Subcutaneous abdominal adipose tissue (tissue), 5 donors: ENCODE results near the gene CACFD1.

Experiments used
- H3K27ac ChIP-seq: one replicate; pipeline ENCODE4 v1.7.0; 2013; ENCODE audit warnings: low read depth, mild to moderate bottlenecking, inconsistent platforms, low read length, moderate library complexity
- H3K27me3 ChIP-seq, 5 donors: one replicate each; pipeline ENCODE4 v1.7.0; 2013; ENCODE audit warnings: low read length in 5 of 5, inconsistent platforms in 1 of 5; ENCODE audit not compliant: control insufficient read depth in 5 of 5, insufficient read depth in 4 of 5
- H3K36me3 ChIP-seq, 5 donors: one replicate each; pipeline ENCODE4 v1.7.0; 2013; ENCODE audit warnings: low read length in 5 of 5; ENCODE audit not compliant: control insufficient read depth in 5 of 5, insufficient read depth in 5 of 5
- H3K4me1 ChIP-seq, 5 donors: one replicate each; pipeline ENCODE4 v1.7.0; 2013; ENCODE audit warnings: low read length in 5 of 5, mild to moderate bottlenecking in 3 of 5, moderate library complexity in 1 of 5; ENCODE audit not compliant: control insufficient read depth in 5 of 5, insufficient read depth in 5 of 5
- H3K4me3 ChIP-seq, 5 donors: one replicate each; pipeline ENCODE4 v1.7.0; 2013; ENCODE audit warnings: low read length in 5 of 5, low read depth in 1 of 5
- H3K9ac ChIP-seq, 5 donors: one replicate each; pipeline ENCODE4 v1.7.0; 2013; ENCODE audit warnings: low read length in 5 of 5, mild to moderate bottlenecking in 4 of 5, moderate library complexity in 3 of 5
- H3K9me3 ChIP-seq, 5 donors: one replicate each; pipeline ENCODE4 v1.7.0; 2013; ENCODE audit warnings: low read length in 5 of 5; ENCODE audit not compliant: control insufficient read depth in 5 of 5
- donor health status: healthy.
- donor health status: healthy.
- donor health status: healthy.
- donor health status: healthy.
- donor health status: healthy.

Gene CACFD1

GRCh38 chr9:133514460-133515239, 54.9 kb downstream of the CACFD1 start:
- no peak overlapping the region for H3K27ac ChIP-seq
- H3K4me3 ChIP-seq, result no peak overlapping the region
- no peak overlapping the region for H3K9ac ChIP-seq
- H3K36me3 ChIP-seq, result no peaks in the 10 kb centered on the region
- peaks cover 0 to 31% (median 16%) of the 10 kb centered on the region in 5 donors for H3K27me3 ChIP-seq
- H3K9me3 ChIP-seq, result peaks cover 0 to 4% (median 0%) of the 10 kb centered on the region in 5 donors
- H3K4me1 ChIP-seq, result peaks cover 0 to 17% (median 11%) of the 10 kb centered on the region in 5 donors

GRCh38 chr9:133515240-133515610, 55.4 kb downstream of the CACFD1 start:
- Histone ChIP-seq H3K4me1 (peaks cover 0 to 17% (median 10%) of the 10 kb centered on the region in 5 donors), H3K27ac (no peak overlapping the region), H3K27me3 (peaks cover 0 to 33% (median 16%) of the 10 kb centered on the region in 5 donors), H3K4me3 (no peak overlapping the region), H3K9me3 (peaks cover 0 to 4% (median 0%) of the 10 kb centered on the region in 5 donors), H3K9ac (no peak overlapping the region), H3K36me3 (no peaks in the 10 kb centered on the region)

GRCh38 chr9:133515615-133516255, 56.0 kb downstream of the CACFD1 start:
- no peak overlapping the region for H3K9ac ChIP-seq
- peaks cover 0 to 33% (median 16%) of the 10 kb centered on the region in 5 donors for H3K27me3 ChIP-seq
- H3K27ac ChIP-seq, result no peak overlapping the region
- H3K4me1 ChIP-seq, result peaks cover 0 to 17% (median 10%) of the 10 kb centered on the region in 5 donors
- no peak overlapping the region for H3K4me3 ChIP-seq
- no peaks in the 10 kb centered on the region for H3K36me3 ChIP-seq
- H3K9me3 ChIP-seq, result peaks cover 0 to 4% (median 0%) of the 10 kb centered on the region in 5 donors

- H3K27me3 ChIP-seq, result peaks cover 0 to 33% (median 16%) of the 10 kb centered on the region in 5 donors
These were observed 56.6 kb downstream of the CACFD1 start for GRCh38 chr9:133516256-133516960.

GRCh38 chr9:133516961-133517350, 57.2 kb downstream of the CACFD1 start:
- peaks cover 0 to 4% (median 0%) of the 10 kb centered on the region in 5 donors for H3K9me3 ChIP-seq
- H3K36me3 ChIP-seq, result no peaks in the 10 kb centered on the region
- no peak overlapping the region for H3K27ac ChIP-seq
- peaks cover 0 to 33% (median 16%) of the 10 kb centered on the region in 5 donors for H3K27me3 ChIP-seq
- no peak overlapping the region for H3K9ac ChIP-seq
- H3K4me3 ChIP-seq, result no peak overlapping the region
- peaks cover 0 to 17% (median 10%) of the 10 kb centered on the region in 5 donors for H3K4me1 ChIP-seq

More at GRCh38 chr9:133516256-133516960, 56.6 kb downstream of the CACFD1 start:
- H3K4me3 ChIP-seq, result no peak overlapping the region
- H3K4me1 ChIP-seq, result peaks cover 0 to 17% (median 10%) of the 10 kb centered on the region in 5 donors
- H3K9me3 ChIP-seq, result peaks cover 0 to 4% (median 0%) of the 10 kb centered on the region in 5 donors
- no peaks in the 10 kb centered on the region for H3K36me3 ChIP-seq
- H3K27ac ChIP-seq, result no peak overlapping the region
- no peak overlapping the region for H3K9ac ChIP-seq

GRCh38 chr9:133517711-133518110, 57.9 kb downstream of the CACFD1 start:
- Histone ChIP-seq H3K4me3 (no peak overlapping the region), H3K27me3 (peaks cover 0 to 33% (median 16%) of the 10 kb centered on the region in 5 donors), H3K9me3 (no peaks in the 10 kb centered on the region), H3K9ac (no peak overlapping the region), H3K36me3 (no peaks in the 10 kb centered on the region), H3K27ac (no peak overlapping the region), H3K4me1 (peaks cover 0 to 17% (median 10%) of the 10 kb centered on the region in 5 donors)

GRCh38 chr9:133518200-133518599, 58.4 kb downstream of the CACFD1 start:
- H3K4me3 ChIP-seq, result no peak overlapping the region
- H3K9me3 ChIP-seq, result no peaks in the 10 kb centered on the region
- peaks cover 0 to 17% (median 10%) of the 10 kb centered on the region in 5 donors for H3K4me1 ChIP-seq
- H3K36me3 ChIP-seq, result no peaks in the 10 kb centered on the region
- no peak overlapping the region for H3K27ac ChIP-seq
- H3K27me3 ChIP-seq, result peaks cover 0 to 33% (median 16%) of the 10 kb centered on the region in 5 donors
- H3K9ac ChIP-seq, result no peak overlapping the region

- Histone ChIP-seq H3K27me3 (peaks cover 0 to 30% (median 16%) of the 10 kb centered on the region in 5 donors), H3K36me3 (no peaks in the 10 kb centered on the region), H3K4me3 (no peak overlapping the region), H3K4me1 (peaks cover 0 to 13% (median 6%) of the 10 kb centered on the region in 5 donors), H3K9me3 (no peaks in the 10 kb centered on the region), H3K27ac (no peak overlapping the region), H3K9ac (no peak overlapping the region)
These were observed 59.1 kb downstream of the CACFD1 start for GRCh38 chr9:133518706-133519449.

- no peak overlapping the region for H3K4me3 ChIP-seq
- no peak overlapping the region for H3K27ac ChIP-seq
- H3K9me3 ChIP-seq, result no peaks in the 10 kb centered on the region
- no peak overlapping the region for H3K9ac ChIP-seq
- H3K36me3 ChIP-seq, result no peaks in the 10 kb centered on the region
- peaks cover 0 to 8% (median 2%) of the 10 kb centered on the region in 5 donors for H3K4me1 ChIP-seq
- peaks cover 0 to 28% (median 12%) of the 10 kb centered on the region in 5 donors for H3K27me3 ChIP-seq
These were observed 59.9 kb downstream of the CACFD1 start for GRCh38 chr9:133519693-133520092.
